ENCODE measurements around the gene GPRC5D. TPM values are rescaled to one million over a fixed set of nuclear protein-coding genes. Genes with fewer than 3 reads are reported as not detected.

Gene GPRC5D
- total and polyA plus RNA-seq, 9 of the 15 experiments (the other 6 are each of a cell fraction or from before 2014, with no cell fraction given), result 1.0 to 1.1 TPM; not detected in 7

DNA sequence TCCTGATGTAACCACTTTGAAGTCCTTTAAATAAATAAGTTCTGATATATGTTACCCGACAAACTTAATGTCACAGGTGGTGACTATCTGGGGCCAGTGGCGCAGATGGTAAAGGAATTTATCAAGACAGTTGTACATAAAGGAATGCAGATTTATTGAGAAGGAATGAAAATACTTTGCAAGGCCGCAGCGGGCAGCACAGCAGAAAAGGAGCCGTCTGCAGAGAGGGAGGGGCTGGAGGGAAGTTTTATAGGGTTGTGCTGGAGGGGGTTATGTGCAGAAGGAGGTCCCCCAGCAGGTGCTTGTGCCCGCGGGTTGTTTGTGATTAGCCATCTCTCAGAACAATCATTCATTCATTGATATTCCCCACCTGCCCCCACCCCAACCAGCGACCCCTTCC lies 17.4 kb downstream of the GPRC5D start:
- ChIA-PET POLR2A (no interaction called here), CTCF (ENCODE audit: low intra/inter-chr PET ratio) (no interaction called here)
- ATAC-seq (no peak), FAIRE-seq (no peak), DNase-seq (ENCODE audit: extremely low read depth in 1 of 4, low spot score in 3 of 4) (no peak)
- Histone ChIP-seq H3K4me1 (replicated peaks in 1 of 2; ENCODE audit: control insufficient read depth in 2 of 2, insufficient read depth in 2 of 2, low read length in 2 of 2) (no peaks in the 10 kb centered on the region; a peak in 3 of 5 replicates), H3K36me3 (ENCODE audit: control insufficient read depth, insufficient read depth, low read length) (peaks cover 12% of the 10 kb centered on the region; the same call in 1 of the 3 replicates), H3K9ac (ENCODE audit: insufficient read depth in 1 of 2, low read depth in 2 of 2, low read length in 2 of 2) (no peak overlapping the region), H3K4me2 (ENCODE audit: insufficient read depth, low read length) (no peak overlapping the region), H4K20me1 (replicated peaks; ENCODE audit: control insufficient read depth, insufficient read depth, low read length) (no peaks in the 10 kb centered on the region), H3K9me1 (ENCODE audit: control insufficient read depth, insufficient read depth, low read length) (no peaks in the 10 kb centered on the region), H3K9me3 (replicated peaks; ENCODE audit: control insufficient read depth, insufficient read depth, low read depth, low read length) (no peaks in the 10 kb centered on the region), H3K4me3 (no peak overlapping the region), H2AFZ (ENCODE audit: low read depth, low read length) (no peak overlapping the region), H3K27ac (ENCODE audit: extremely low read depth, low read depth, low read length) (no peak overlapping the region), H3K79me2 (ENCODE audit: control insufficient read depth, insufficient read depth, low read length) (no peaks in the 10 kb centered on the region; the same call in 2 of the 3 replicates), H3K27me3 (ENCODE audit: control insufficient read depth in 2 of 2, insufficient read depth in 2 of 2, low read length in 2 of 2) (no peaks in the 10 kb centered on the region)
- no TSS peak for BruUV-seq (replicated peaks)
- TF ChIP-seq, protein P1, sequence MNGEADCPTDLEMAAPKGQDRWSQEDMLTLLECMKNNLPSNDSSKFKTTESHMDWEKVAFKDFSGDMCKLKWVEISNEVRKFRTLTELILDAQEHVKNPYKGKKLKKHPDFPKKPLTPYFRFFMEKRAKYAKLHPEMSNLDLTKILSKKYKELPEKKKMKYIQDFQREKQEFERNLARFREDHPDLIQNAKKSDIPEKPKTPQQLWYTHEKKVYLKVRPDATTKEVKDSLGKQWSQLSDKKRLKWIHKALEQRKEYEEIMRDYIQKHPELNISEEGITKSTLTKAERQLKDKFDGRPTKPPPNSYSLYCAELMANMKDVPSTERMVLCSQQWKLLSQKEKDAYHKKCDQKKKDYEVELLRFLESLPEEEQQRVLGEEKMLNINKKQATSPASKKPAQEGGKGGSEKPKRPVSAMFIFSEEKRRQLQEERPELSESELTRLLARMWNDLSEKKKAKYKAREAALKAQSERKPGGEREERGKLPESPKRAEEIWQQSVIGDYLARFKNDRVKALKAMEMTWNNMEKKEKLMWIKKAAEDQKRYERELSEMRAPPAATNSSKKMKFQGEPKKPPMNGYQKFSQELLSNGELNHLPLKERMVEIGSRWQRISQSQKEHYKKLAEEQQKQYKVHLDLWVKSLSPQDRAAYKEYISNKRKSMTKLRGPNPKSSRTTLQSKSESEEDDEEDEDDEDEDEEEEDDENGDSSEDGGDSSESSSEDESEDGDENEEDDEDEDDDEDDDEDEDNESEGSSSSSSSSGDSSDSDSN (IDR thresholded peaks at IDR 0.05; ENCODE audit: borderline replicate concordance in 1 of 2, low read depth in 2 of 2, low read length in 2 of 2), result no peak
- TF ChIP-seq KHSRP (IDR thresholded peaks at IDR 0.05), result no peak
- TF ChIP-seq, protein P2, sequence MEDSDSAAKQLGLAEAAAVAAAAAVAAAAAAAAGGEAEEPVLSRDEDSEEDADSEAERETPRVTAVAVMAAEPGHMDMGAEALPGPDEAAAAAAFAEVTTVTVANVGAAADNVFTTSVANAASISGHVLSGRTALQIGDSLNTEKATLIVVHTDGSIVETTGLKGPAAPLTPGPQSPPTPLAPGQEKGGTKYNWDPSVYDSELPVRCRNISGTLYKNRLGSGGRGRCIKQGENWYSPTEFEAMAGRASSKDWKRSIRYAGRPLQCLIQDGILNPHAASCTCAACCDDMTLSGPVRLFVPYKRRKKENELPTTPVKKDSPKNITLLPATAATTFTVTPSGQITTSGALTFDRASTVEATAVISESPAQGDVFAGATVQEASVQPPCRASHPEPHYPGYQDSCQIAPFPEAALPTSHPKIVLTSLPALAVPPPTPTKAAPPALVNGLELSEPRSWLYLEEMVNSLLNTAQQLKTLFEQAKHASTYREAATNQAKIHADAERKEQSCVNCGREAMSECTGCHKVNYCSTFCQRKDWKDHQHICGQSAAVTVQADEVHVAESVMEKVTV (CRISPR knock-in tag; IDR thresholded peaks at IDR 0.05), result no peak
- TF ChIP-seq NEUROD1 (IDR thresholded peaks at IDR 0.05; ENCODE audit: borderline replicate concordance, low read depth, low read length, partially characterized antibody), result no peak
- no peak for TF ChIP-seq SMARCB1 (IDR thresholded peaks at IDR 0.05; ENCODE audit: insufficient read length, low read depth)
- in situ Hi-C loops (cut with MboI), result no loop called here
- 86% methylated on average over 6 of the region's 8 CpGs for WGBS (ENCODE audit: insufficient coverage, low coverage, missing lambda C conversion rate)
- intact Hi-C loops (cut with micrococcal nuclease), result no loop called here
